DOHH2 (cell line): ENCODE results near the gene ZNF568.

Source experiments
- H3F3A ChIP-seq: fragments of 200-600 bp; sonication (generic), shearing (Covaris generic); 2 replicates; pipeline ENCODE4 v1.6.0; 2016; ENCODE audit warnings: antibody characterized with exemption, mild to moderate bottlenecking; ENCODE audit not compliant: control insufficient read depth, insufficient read depth
- H3K27ac ChIP-seq: fragments of 200-600 bp; sonication (generic); 2 replicates; pipeline ENCODE4 v1.5.1; 2014; ENCODE audit warnings: low read depth, mild to moderate bottlenecking, low read length, moderate library complexity
- H3K27me3 ChIP-seq: fragments of 200-600 bp; sonication (generic); 2 replicates; pipeline ENCODE4 v1.6.1; 2014; ENCODE audit warnings: mild to moderate bottlenecking, low read length, mixed read lengths; ENCODE audit not compliant: control insufficient read depth
- H3K36me3 ChIP-seq: fragments of 200-600 bp; sonication (generic); 2 replicates; pipeline ENCODE4 v1.6.1; 2014; ENCODE audit warnings: mild to moderate bottlenecking, low read length, moderate library complexity, mixed read lengths; ENCODE audit not compliant: control insufficient read depth
- H3K4me1 ChIP-seq: fragments of 200-600 bp; sonication (generic); 2 replicates; pipeline ENCODE4 v1.6.1; 2014; ENCODE audit warnings: mild to moderate bottlenecking, low read length, mixed read lengths; ENCODE audit not compliant: control insufficient read depth
- H3K4me2 ChIP-seq: fragments of 200-600 bp; sonication (generic); 2 replicates; pipeline ENCODE4 v1.6.0; 2014; ENCODE audit warnings: mild to moderate bottlenecking, low read length, moderate library complexity
- H3K4me3 ChIP-seq: fragments of 200-600 bp; sonication (generic); 2 replicates; pipeline ENCODE4 v1.5.1; 2014; ENCODE audit warnings: mild to moderate bottlenecking, low read length, mixed read lengths
- H3K79me2 ChIP-seq: fragments of 200-600 bp; sonication (generic); 2 replicates; pipeline ENCODE4 v1.6.1; 2014; ENCODE audit warnings: mild to moderate bottlenecking, low read length, mixed read lengths; ENCODE audit not compliant: control insufficient read depth
- H3K9me2 ChIP-seq: fragments of 200-600 bp; sonication (generic); replicated peaks from 2 replicates; pipeline ENCODE4 v1.6.1; 2014; ENCODE audit warnings: mild to moderate bottlenecking, low read length, mixed read lengths; ENCODE audit not compliant: control insufficient read depth
- H3K9me3 ChIP-seq: fragments of 200-600 bp; sonication (generic); 2 replicates; pipeline ENCODE4 v1.6.1; 2014; ENCODE audit warnings: antibody characterized with exemption, low read length, mixed read lengths; ENCODE audit not compliant: control insufficient read depth, insufficient read depth
- H4K20me1 ChIP-seq: fragments of 200-600 bp; sonication (generic); 2 replicates; pipeline ENCODE4 v1.6.0; 2014; ENCODE audit warnings: low read depth, mild to moderate bottlenecking, antibody characterized with exemption, low read length, moderate library complexity; ENCODE audit not compliant: control insufficient read depth, insufficient read depth
- CTCF ChIP-seq: fragments of 200-600 bp; sonication (generic); IDR thresholded peaks from one replicate; pipeline ENCODE4 v1.5.1; 2014; ENCODE audit warnings: antibody characterized with exemption, mild to moderate bottlenecking, low read depth, low read length; ENCODE audit not compliant: poor library complexity, severe bottlenecking
- EZH2phosphoT487 ChIP-seq: fragments of 200-600 bp; sonication (generic); IDR thresholded peaks from 2 replicates; pipeline ENCODE4 v1.6.1; 2017; ENCODE audit warnings: borderline replicate concordance, mild to moderate bottlenecking, antibody characterized with exemption, low read length, moderate library complexity, mixed read lengths

The ZNF568 gene

GRCh38 chr19:36894849-36895383 lies 21.2 kb upstream of the ZNF568 start:
- H3K27me3 ChIP-seq, result no peaks in the 10 kb centered on the region
- H3F3A ChIP-seq, result no peaks in the 10 kb centered on the region
- no peaks in the 10 kb centered on the region for H3K36me3 ChIP-seq
- no peak overlapping the region for H3K27ac ChIP-seq
- H3K4me1 ChIP-seq, result no peaks in the 10 kb centered on the region
- H3K9me3 ChIP-seq, result peaks cover 27% of the 10 kb centered on the region
- H3K79me2 ChIP-seq, result no peaks in the 10 kb centered on the region
- no peaks in the 10 kb centered on the region for H3K9me2 ChIP-seq
- H3K4me3 ChIP-seq, result no peak overlapping the region
- no peak overlapping the region for H3K4me2 ChIP-seq
- no peak for TF ChIP-seq CTCF
- no peak for TF ChIP-seq EZH2phosphoT487
- H4K20me1 ChIP-seq, result no peaks in the 10 kb centered on the region

DNA sequence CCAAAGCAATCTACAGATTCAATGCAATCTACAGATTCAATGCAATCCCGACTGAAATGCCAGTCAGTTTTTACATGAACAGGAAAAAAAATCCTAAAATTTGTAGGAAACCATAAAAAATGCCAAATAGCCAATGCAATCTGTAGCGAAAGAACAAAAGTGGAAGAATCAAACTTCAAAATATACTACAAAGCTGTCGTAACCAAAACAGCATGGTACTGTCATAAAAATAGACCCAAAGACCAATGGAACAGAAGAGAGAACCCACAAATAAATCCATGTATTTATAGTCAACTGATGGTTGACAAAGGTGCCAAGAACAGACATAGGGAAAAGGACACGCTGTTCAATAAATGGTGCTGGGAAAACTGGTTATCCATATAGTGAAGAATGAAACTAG lies 17.7 kb upstream of the ZNF568 start:
- Histone ChIP-seq H3K79me2 (no peaks in the 10 kb centered on the region), H3K9me2 (no peaks in the 10 kb centered on the region), H4K20me1 (no peaks in the 10 kb centered on the region), H3K4me3 (no peak overlapping the region), H3K27me3 (no peaks in the 10 kb centered on the region), H3K27ac (no peak overlapping the region), H3K9me3 (peaks cover 7% of the 10 kb centered on the region), H3K36me3 (no peaks in the 10 kb centered on the region), H3K4me2 (no peak overlapping the region), H3F3A (no peaks in the 10 kb centered on the region), H3K4me1 (no peaks in the 10 kb centered on the region)
- no peak for TF ChIP-seq EZH2phosphoT487
- TF ChIP-seq CTCF, result no peak

GRCh38 chr19:36916991-36917390 lies 859 bp downstream of the ZNF568 start:
- Histone ChIP-seq H3K36me3 (no peaks in the 10 kb centered on the region), H3K27ac (no peak overlapping the region), H3K4me2 (no peak overlapping the region), H3K9me3 (peaks cover 24% of the 10 kb centered on the region; the same call in 1 of the 2 replicates), H4K20me1 (no peaks in the 10 kb centered on the region), H3K27me3 (no peaks in the 10 kb centered on the region), H3K4me3 (no peak overlapping the region), H3F3A (no peaks in the 10 kb centered on the region), H3K4me1 (peaks cover 2% of the 10 kb centered on the region; the same call in 1 of the 2 replicates), H3K9me2 (no peaks in the 10 kb centered on the region), H3K79me2 (no peaks in the 10 kb centered on the region)
- TF ChIP-seq EZH2phosphoT487, result no peak
- no peak for TF ChIP-seq CTCF

- no peaks in the 10 kb centered on the region for H3F3A ChIP-seq
- no peaks in the 10 kb centered on the region for H3K36me3 ChIP-seq
- no peak overlapping the region for H3K4me3 ChIP-seq
- H4K20me1 ChIP-seq, result no peaks in the 10 kb centered on the region
- H3K4me1 ChIP-seq, result peaks cover 2% of the 10 kb centered on the region; the same call in 1 of the 2 replicates
- no peaks in the 10 kb centered on the region for H3K79me2 ChIP-seq
- no peak overlapping the region for H3K27ac ChIP-seq
- no peak overlapping the region for H3K4me2 ChIP-seq
- H3K27me3 ChIP-seq, result no peaks in the 10 kb centered on the region
- no peaks in the 10 kb centered on the region for H3K9me2 ChIP-seq
- TF ChIP-seq EZH2phosphoT487, result no peak
- no peak for TF ChIP-seq CTCF
- peaks cover 24% of the 10 kb centered on the region; the same call in 1 of the 2 replicates for H3K9me3 ChIP-seq
Measured at GRCh38 chr19:36918090-36918489, 2.0 kb downstream of the ZNF568 start.
